ENCODE measurements around the gene FAM210B. TPM values are rescaled to one million over a fixed set of nuclear protein-coding genes. Genes with fewer than 3 reads are reported as not detected.

Gene FAM210B
- total and polyA plus RNA-seq, 2 experiments from 2014 or later = 15.4 to 16.2 TPM

DNA sequence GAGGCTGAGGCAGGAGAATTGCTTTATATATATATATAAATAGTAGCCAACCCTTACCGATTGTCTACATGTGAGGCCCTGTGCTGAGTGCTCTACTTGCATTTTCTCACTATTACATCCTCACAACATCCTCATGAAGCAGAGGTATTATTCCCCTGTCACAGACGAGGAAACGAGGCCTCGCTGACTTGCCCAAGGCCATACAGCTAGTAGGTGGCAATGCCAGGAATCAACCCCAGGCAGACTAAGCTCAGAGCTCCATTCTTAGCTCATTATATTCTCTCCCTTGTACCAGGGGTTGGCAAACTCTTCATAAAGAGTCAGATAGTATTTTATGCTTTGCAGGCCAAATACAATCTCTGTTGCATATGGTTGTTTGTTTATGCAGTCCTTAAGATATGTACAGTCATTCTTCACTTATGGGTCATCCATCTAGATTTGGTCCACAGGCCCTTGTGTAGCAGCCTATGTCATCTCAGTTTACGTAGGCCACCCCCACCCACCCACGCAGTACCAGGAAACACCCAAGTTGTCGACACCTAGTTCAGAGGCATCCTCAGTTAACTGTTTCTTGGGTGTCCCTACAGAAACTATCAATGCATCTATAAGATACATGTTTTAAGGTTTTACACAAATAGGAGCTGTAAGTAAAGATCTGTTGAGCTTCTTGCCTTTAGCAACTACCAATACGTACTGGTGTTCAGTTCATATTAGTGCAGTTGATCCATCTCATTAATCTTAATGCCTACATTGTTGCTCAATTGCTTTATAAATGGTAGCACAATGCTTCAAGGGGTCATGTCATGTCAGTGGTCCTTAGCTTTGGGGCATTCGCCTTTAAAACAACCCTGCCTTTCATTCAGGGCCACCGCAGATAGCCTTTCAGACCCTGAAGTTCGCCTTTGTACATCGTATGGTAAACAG is 56.3 kb downstream of the FAM210B start (continued):
- TF ChIP-seq, protein P1, sequence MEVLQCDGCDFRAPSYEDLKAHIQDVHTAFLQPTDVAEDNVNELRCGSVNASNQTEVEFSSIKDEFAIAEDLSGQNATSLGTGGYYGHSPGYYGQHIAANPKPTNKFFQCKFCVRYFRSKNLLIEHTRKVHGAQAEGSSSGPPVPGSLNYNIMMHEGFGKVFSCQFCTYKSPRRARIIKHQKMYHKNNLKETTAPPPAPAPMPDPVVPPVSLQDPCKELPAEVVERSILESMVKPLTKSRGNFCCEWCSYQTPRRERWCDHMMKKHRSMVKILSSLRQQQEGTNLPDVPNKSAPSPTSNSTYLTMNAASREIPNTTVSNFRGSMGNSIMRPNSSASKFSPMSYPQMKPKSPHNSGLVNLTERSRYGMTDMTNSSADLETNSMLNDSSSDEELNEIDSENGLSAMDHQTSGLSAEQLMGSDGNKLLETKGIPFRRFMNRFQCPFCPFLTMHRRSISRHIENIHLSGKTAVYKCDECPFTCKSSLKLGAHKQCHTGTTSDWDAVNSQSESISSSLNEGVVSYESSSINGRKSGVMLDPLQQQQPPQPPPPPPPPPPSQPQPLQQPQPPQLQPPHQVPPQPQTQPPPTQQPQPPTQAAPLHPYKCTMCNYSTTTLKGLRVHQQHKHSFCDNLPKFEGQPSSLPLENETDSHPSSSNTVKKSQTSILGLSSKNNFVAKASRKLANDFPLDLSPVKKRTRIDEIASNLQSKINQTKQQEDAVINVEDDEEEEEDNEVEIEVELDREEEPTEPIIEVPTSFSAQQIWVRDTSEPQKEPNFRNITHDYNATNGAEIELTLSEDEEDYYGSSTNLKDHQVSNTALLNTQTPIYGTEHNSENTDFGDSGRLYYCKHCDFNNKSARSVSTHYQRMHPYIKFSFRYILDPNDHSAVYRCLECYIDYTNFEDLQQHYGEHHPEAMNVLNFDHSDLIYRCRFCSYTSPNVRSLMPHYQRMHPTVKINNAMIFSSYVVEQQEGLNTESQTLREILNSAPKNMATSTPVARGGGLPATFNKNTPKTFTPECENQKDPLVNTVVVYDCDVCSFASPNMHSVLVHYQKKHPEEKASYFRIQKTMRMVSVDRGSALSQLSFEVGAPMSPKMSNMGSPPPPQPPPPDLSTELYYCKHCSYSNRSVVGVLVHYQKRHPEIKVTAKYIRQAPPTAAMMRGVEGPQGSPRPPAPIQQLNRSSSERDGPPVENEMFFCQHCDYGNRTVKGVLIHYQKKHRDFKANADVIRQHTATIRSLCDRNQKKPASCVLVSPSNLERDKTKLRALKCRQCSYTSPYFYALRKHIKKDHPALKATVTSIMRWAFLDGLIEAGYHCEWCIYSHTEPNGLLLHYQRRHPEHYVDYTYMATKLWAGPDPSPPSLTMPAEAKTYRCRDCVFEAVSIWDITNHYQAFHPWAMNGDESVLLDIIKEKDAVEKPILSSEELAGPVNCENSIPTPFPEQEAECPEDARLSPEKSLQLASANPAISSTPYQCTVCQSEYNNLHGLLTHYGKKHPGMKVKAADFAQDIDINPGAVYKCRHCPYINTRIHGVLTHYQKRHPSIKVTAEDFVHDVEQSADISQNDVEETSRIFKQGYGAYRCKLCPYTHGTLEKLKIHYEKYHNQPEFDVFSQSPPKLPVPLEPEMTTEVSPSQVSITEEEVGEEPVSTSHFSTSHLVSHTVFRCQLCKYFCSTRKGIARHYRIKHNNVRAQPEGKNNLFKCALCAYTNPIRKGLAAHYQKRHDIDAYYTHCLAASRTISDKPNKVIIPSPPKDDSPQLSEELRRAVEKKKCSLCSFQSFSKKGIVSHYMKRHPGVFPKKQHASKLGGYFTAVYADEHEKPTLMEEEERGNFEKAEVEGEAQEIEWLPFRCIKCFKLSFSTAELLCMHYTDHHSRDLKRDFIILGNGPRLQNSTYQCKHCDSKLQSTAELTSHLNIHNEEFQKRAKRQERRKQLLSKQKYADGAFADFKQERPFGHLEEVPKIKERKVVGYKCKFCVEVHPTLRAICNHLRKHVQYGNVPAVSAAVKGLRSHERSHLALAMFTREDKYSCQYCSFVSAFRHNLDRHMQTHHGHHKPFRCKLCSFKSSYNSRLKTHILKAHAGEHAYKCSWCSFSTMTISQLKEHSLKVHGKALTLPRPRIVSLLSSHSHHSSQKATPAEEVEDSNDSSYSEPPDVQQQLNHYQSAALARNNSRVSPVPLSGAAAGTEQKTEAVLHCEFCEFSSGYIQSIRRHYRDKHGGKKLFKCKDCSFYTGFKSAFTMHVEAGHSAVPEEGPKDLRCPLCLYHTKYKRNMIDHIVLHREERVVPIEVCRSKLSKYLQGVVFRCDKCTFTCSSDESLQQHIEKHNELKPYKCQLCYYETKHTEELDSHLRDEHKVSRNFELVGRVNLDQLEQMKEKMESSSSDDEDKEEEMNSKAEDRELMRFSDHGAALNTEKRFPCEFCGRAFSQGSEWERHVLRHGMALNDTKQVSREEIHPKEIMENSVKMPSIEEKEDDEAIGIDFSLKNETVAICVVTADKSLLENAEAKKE (CRISPR knock-in tag; IDR thresholded peaks at IDR 0.05) = no peak
- no peak for TF ChIP-seq ZNF114 (CRISPR knock-in tag; IDR thresholded peaks at IDR 0.05)
- TF ChIP-seq JUNB (IDR thresholded peaks at IDR 0.05; ENCODE audit: unreplicated experiment) = no peak
- TF ChIP-seq STAT1 (IDR thresholded peaks at IDR 0.05; ENCODE audit: unreplicated experiment) = no peak

DNA sequence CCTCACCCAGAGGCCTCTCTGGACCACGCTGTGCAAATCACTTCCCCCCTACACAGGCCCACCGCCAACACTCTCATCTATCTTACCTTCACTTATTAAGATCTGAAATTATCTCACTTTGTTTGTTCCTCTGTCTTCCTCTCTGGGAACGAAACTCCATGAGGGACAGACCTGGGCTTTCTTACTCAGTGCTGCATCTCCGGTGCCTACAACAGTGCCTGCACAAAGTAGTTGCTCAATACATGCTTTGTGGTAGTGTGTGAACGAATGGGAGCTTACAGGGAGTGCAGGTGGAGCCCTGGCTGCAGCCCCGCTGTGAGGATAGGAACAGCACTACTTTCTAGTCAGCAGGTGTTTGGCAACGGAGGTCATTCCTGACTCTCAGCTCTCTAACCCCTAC is 58.6 kb downstream of the FAM210B start:
- Histone ChIP-seq H2AFZ (no peak overlapping the region), H4K20me1 (replicated peaks; ENCODE audit: insufficient read depth) (no peaks in the 10 kb centered on the region), H3K4me2 (no peak overlapping the region), H3K9me2 (ENCODE audit: insufficient read depth) (no peaks in the 10 kb centered on the region), H3K27ac (ENCODE audit: low read depth) (no peak overlapping the region), H3K4me3 (no peak overlapping the region), H3F3A (replicated peaks; ENCODE audit: low read depth) (no peaks in the 10 kb centered on the region), H3K79me2 (replicated peaks; ENCODE audit: insufficient read depth) (no peaks in the 10 kb centered on the region), H3K27me3 (ENCODE audit: insufficient read depth) (peaks cover 3% of the 10 kb centered on the region; the same call in 1 of the 2 replicates), H3K4me1 (ENCODE audit: insufficient read depth) (no peaks in the 10 kb centered on the region), H3K36me3 (ENCODE audit: insufficient read depth) (no peaks in the 10 kb centered on the region)
- Mint-ChIP-seq H3K9me3 (no peaks in the 10 kb centered on the region), H3K4me1 (peaks cover 8% of the 10 kb centered on the region), H3K36me3 (ENCODE audit: low read depth) (no peaks in the 10 kb centered on the region), H3K4me3 (no peak overlapping the region), H3K27ac (no peak overlapping the region), H3K27me3 (ENCODE audit: insufficient read depth, low read depth, poor library complexity) (peaks cover 12% of the 10 kb centered on the region)
- ATAC-seq (no peak; the same call in 2 of the 3 replicates), DNase-seq (ENCODE audit: low spot score) (no peak)
- TF ChIP-seq ZNF114 (CRISPR knock-in tag; IDR thresholded peaks at IDR 0.05) = no peak
- TF ChIP-seq, protein P2, sequence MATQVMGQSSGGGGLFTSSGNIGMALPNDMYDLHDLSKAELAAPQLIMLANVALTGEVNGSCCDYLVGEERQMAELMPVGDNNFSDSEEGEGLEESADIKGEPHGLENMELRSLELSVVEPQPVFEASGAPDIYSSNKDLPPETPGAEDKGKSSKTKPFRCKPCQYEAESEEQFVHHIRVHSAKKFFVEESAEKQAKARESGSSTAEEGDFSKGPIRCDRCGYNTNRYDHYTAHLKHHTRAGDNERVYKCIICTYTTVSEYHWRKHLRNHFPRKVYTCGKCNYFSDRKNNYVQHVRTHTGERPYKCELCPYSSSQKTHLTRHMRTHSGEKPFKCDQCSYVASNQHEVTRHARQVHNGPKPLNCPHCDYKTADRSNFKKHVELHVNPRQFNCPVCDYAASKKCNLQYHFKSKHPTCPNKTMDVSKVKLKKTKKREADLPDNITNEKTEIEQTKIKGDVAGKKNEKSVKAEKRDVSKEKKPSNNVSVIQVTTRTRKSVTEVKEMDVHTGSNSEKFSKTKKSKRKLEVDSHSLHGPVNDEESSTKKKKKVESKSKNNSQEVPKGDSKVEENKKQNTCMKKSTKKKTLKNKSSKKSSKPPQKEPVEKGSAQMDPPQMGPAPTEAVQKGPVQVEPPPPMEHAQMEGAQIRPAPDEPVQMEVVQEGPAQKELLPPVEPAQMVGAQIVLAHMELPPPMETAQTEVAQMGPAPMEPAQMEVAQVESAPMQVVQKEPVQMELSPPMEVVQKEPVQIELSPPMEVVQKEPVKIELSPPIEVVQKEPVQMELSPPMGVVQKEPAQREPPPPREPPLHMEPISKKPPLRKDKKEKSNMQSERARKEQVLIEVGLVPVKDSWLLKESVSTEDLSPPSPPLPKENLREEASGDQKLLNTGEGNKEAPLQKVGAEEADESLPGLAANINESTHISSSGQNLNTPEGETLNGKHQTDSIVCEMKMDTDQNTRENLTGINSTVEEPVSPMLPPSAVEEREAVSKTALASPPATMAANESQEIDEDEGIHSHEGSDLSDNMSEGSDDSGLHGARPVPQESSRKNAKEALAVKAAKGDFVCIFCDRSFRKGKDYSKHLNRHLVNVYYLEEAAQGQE (IDR thresholded peaks at IDR 0.05; ENCODE audit: unreplicated experiment) = no peak
